Small intestine (tissue), 16 donors: ENCODE results near the gene ZNF507. TPM values are rescaled to one million over a fixed set of nuclear protein-coding genes. Genes with fewer than 3 reads are reported as not detected.

Experiments used
- DNase-seq, 2 donors: peaks; one replicate each; pipeline versions ENCODE4 v3.0.0 to v3.0.0-alpha.2; 2013
- FAIRE-seq: peaks from 2 replicates; lab custom pipeline; 2012; peaks lifted over from hg19 to GRCh38; lab: Jason Lieb, UNC
- H3K27ac ChIP-seq, 3 donors: one replicate each; pipeline ENCODE4 v1.5.1; 2013; ENCODE audit warnings: low read length in 2 of 3, mild to moderate bottlenecking in 2 of 3, control low read depth in 1 of 3, inconsistent platforms in 1 of 3, low read depth in 1 of 3, moderate library complexity in 1 of 3
- H3K27me3 ChIP-seq, 3 donors: one replicate each; pipeline ENCODE4 v1.6.1; 2013; ENCODE audit warnings: low read length in 3 of 3, inconsistent platforms in 1 of 3; ENCODE audit not compliant: control insufficient read depth in 3 of 3, insufficient read depth in 3 of 3
- H3K36me3 ChIP-seq, 3 donors: one replicate each; pipeline ENCODE4 v1.6.1; 2013; ENCODE audit warnings: low read length in 3 of 3, inconsistent platforms in 1 of 3, low read depth in 1 of 3, mild to moderate bottlenecking in 1 of 3, moderate library complexity in 1 of 3; ENCODE audit not compliant: control insufficient read depth in 3 of 3, insufficient read depth in 2 of 3
- H3K4me1 ChIP-seq, 3 donors: one replicate each; pipeline ENCODE4 v1.6.1; 2013; ENCODE audit warnings: low read length in 2 of 3, inconsistent platforms in 1 of 3, low read depth in 1 of 3, mild to moderate bottlenecking in 1 of 3, moderate library complexity in 1 of 3; ENCODE audit not compliant: control insufficient read depth in 3 of 3, insufficient read depth in 2 of 3
- H3K4me3 ChIP-seq, 3 donors: one replicate each; pipeline ENCODE4 v1.5.1; 2013; ENCODE audit warnings: low read length in 3 of 3, control low read depth in 1 of 3, inconsistent platforms in 1 of 3, low read depth in 1 of 3, mild to moderate bottlenecking in 1 of 3, moderate library complexity in 1 of 3
- H3K9me3 ChIP-seq, 2 donors: one replicate each; pipeline ENCODE4 v1.6.1; 2013; ENCODE audit warnings: low read depth in 1 of 2, low read length in 1 of 2; ENCODE audit not compliant: control insufficient read depth in 2 of 2, insufficient read depth in 1 of 2
- WGBS, 3 donors: extraction: QIAGEN DNeasy Blood & Tissue Kit; methylation state at CpG; one replicate each; pipeline ENCODE4 v1.1.7; 2013; 5-methylcytosine and 5-hydroxymethylcytosine counted together
- long read RNA-seq, 10 donors: transcript quantifications; one replicate each; lab custom pipeline, GENCODE V29; 2026
- polyA plus RNA-seq, 4 donors: library from polyadenylated mRNA; stranded (reverse) in 3 of 4; unstranded in 1 of 4; fragments of 200-250 nt in 3 of 4; fragments of 120-200 nt in 1 of 4; gene quantifications; one replicate each; pipeline versions ENCODE4 v1.2.1 to v1.2.3, GENCODE V29; 2013
- donor health status: healthy with polysubstance abuse.
- donor health status: control.
- donor health status: control.
- donor health status: Bipolar disorder and iron deficiency.
- donor health status: healthy.

Gene ZNF507
- polyA plus RNA-seq, result 10 to 100 TPM in 1 of 4 donors, 1 to 10 TPM in 3; 3.2 to 17.1 (median 5.5) TPM
- long read RNA-seq, donor 1, full-length matches to known transcripts, result 3 of 9 reads
- long read RNA-seq, donor 1, partial matches to known transcripts, result 6 of 9 reads
- long read RNA-seq, donor 1, other reads (novel, unspliced or antisense), result 0 of 9 reads
- long read RNA-seq, donor 2, partial matches to known transcripts, result 0 of 2 reads
- long read RNA-seq, donor 2, other reads (novel, unspliced or antisense), result 0 of 2 reads
- long read RNA-seq, donor 3, result 0 reads
- long read RNA-seq, donor 4, result 0 reads
- long read RNA-seq, donor 5, result 0 reads
- long read RNA-seq, donor 6, partial matches to known transcripts, result 0 of 1 reads
- long read RNA-seq, donor 6, other reads (novel, unspliced or antisense), result 0 of 1 reads
- long read RNA-seq, donor 7, partial matches to known transcripts, result 0 of 3 reads
- long read RNA-seq, donor 7, other reads (novel, unspliced or antisense), result 0 of 3 reads
- long read RNA-seq, donor 8, result 0 reads
- long read RNA-seq, donor 9, result 0 reads
- long read RNA-seq, donor 10, full-length matches to known transcripts, result 2 of 2 reads
- long read RNA-seq, donor 10, partial matches to known transcripts, result 0 of 2 reads
- long read RNA-seq, donor 10, other reads (novel, unspliced or antisense), result 0 of 2 reads

- 1 to 3% (median 2%) methylated on average over 58 to 72 of the region's 72 CpGs for WGBS, 3 donors
- peaks cover 0 to 2% (median 0%) of the 10 kb centered on the region in 3 donors for H3K36me3 ChIP-seq
- H3K4me3 ChIP-seq, result peak within 1 kb of the TSS; percentile 66 to 98 (median 93)
- no peaks in the 10 kb centered on the region for H3K27me3 ChIP-seq
- FAIRE-seq (no peak), DNase-seq (peak; percentile 77 to 91)
- H3K9me3 ChIP-seq, result no peaks in the 10 kb centered on the region
- H3K27ac ChIP-seq, result peak within 1 kb of the TSS; percentile 65 to 87 (median 84)
- H3K4me1 ChIP-seq, result peaks cover 2 to 19% (median 3%) of the 10 kb centered on the region in 3 donors
Measured at GRCh38 chr19:32345261-32346207, at the start of gene ZNF507. TSS of gene ZNF507 (plus strand) at chr19:32345610. CDS start at chr19:32352831, 7,221 bp downstream.

- WGBS, 3 donors, result 98 to 100% (median 100%) methylated on average over 1 of the region's 1 CpG
- peak in 1 of 2 donors; percentile 22 for DNase-seq
- H3K36me3 ChIP-seq, result no peaks in the 10 kb centered on the region
- no peak overlapping the region for H3K4me3 ChIP-seq
- H3K27ac ChIP-seq, result no peak overlapping the region
- no peak for FAIRE-seq
- H3K9me3 ChIP-seq, result no peaks in the 10 kb centered on the region
- no peaks in the 10 kb centered on the region for H3K4me1 ChIP-seq
- no peaks in the 10 kb centered on the region for H3K27me3 ChIP-seq
Measured at GRCh38 chr19:32296694-32297093, 48.7 kb upstream of the ZNF507 start.

GRCh38 chr19:32302778-32303177 is 42.6 kb upstream of the ZNF507 start:
- Histone ChIP-seq H3K27me3 (no peaks in the 10 kb centered on the region), H3K27ac (no peak overlapping the region), H3K9me3 (peaks cover 0 to 7% of the 10 kb centered on the region in 2 donors), H3K4me3 (no peak overlapping the region), H3K36me3 (no peaks in the 10 kb centered on the region), H3K4me1 (no peaks in the 10 kb centered on the region)
- FAIRE-seq, result no peak
- DNase-seq, result no peak

- Histone ChIP-seq H3K4me3 (no peak overlapping the region), H3K4me1 (no peaks in the 10 kb centered on the region), H3K27ac (no peak overlapping the region), H3K36me3 (no peaks in the 10 kb centered on the region), H3K9me3 (peaks cover 0 to 7% of the 10 kb centered on the region in 2 donors), H3K27me3 (no peaks in the 10 kb centered on the region)
- DNase-seq, result no peak
- FAIRE-seq, result no peak
- 88 to 95% (median 94%) methylated on average over 1 of the region's 1 CpG for WGBS, 3 donors
Measured at GRCh38 chr19:32303193-32303592, 42.2 kb upstream of the ZNF507 start.

- no peak for FAIRE-seq
Measured at GRCh38 chr19:32307591-32307990, 37.8 kb upstream of the ZNF507 start.

GRCh38 chr19:32308431-32309077 is 36.9 kb upstream of the ZNF507 start:
- Histone ChIP-seq H3K9me3 (peaks cover 0 to 7% of the 10 kb centered on the region in 2 donors), H3K27me3 (no peaks in the 10 kb centered on the region), H3K27ac (no peak overlapping the region), H3K4me1 (no peaks in the 10 kb centered on the region), H3K4me3 (no peak overlapping the region), H3K36me3 (no peaks in the 10 kb centered on the region)
- FAIRE-seq (no peak), DNase-seq (no peak)
- 65 to 82% (median 70%) methylated on average over 8 of the region's 8 CpGs for WGBS, 3 donors

More at GRCh38 chr19:32307591-32307990, 37.8 kb upstream of the ZNF507 start:
- Histone ChIP-seq H3K4me3 (no peak overlapping the region), H3K4me1 (no peaks in the 10 kb centered on the region), H3K36me3 (no peaks in the 10 kb centered on the region), H3K27me3 (no peaks in the 10 kb centered on the region), H3K9me3 (peaks cover 0 to 7% of the 10 kb centered on the region in 2 donors), H3K27ac (no peak overlapping the region)
- no peak for DNase-seq
- WGBS, 3 donors, result 82 to 95% (median 86%) methylated on average over 5 of the region's 5 CpGs

- WGBS, 3 donors, result 69 to 74% (median 70%) methylated on average over 29 of the region's 29 CpGs
- Histone ChIP-seq H3K27ac (no peak overlapping the region), H3K27me3 (no peaks in the 10 kb centered on the region), H3K9me3 (no peaks in the 10 kb centered on the region), H3K4me1 (no peaks in the 10 kb centered on the region), H3K36me3 (no peaks in the 10 kb centered on the region), H3K4me3 (no peak overlapping the region)
- DNase-seq, result no peak
- no peak for FAIRE-seq
Measured at GRCh38 chr19:32309711-32310390, 35.6 kb upstream of the ZNF507 start.
